ENCODE data around the gene MRPL11. TPM values are rescaled to one million over a fixed set of nuclear protein-coding genes. Genes with fewer than 3 reads are reported as not detected.
"Not testable (repeated sequence)": the region's sequence is repeated elsewhere in the genome, so short reads cannot be mapped to it uniquely, and the experiment has no call there.

MRPL11 gene
- polyA plus RNA-seq, 3 donors = 14.7 to 64.6 (median 59.6) TPM

- Mint-ChIP-seq H3K4me3 (peak overlapping the region; percentile 85 to 96), H3K9me3 (peaks cover 0 to 6% (median 1%) of the 10 kb centered on the region in 7 donors), H3K4me1 (peaks cover 11% of the 10 kb centered on the region), H3K27me3 (ENCODE audit: low read depth in 3 of 3) (peaks cover 0 to 2% (median 0%) of the 10 kb centered on the region in 3 donors), H3K27ac (peak overlapping the region in 4 of 7 donors; percentile 96 to 99 (median 98)), H3K36me3 (peaks cover 25 to 34% of the 10 kb centered on the region in 2 donors)
- Histone ChIP-seq H2AFZ (ENCODE audit: insufficient read depth, low read depth, low read length, poor library complexity, severe bottlenecking) (peak overlapping the region; percentile 99), H3K9ac (ENCODE audit: insufficient read depth, low read length, poor library complexity, severe bottlenecking) (peak overlapping the region; percentile 79), H3K36me3 (replicated peaks in 1 of 2; ENCODE audit: control insufficient read depth in 1 of 2, insufficient read depth in 2 of 2, low read length in 2 of 2) (peaks cover 18 to 24% of the 10 kb centered on the region in 2 donors), H3K4me3 (replicated peaks in 1 of 3; ENCODE audit: low read depth in 2 of 3, low read length in 3 of 3) (peak overlapping the region; percentile 59 to 91 (median 66)), H3K4me1 (ENCODE audit: control insufficient read depth in 1 of 2, insufficient read depth in 2 of 2, low read length in 2 of 2) (peaks cover 16 to 20% of the 10 kb centered on the region in 2 donors), H3K4me2 (replicated peaks; ENCODE audit: extremely low read depth, low read length, poor library complexity, severe bottlenecking) (peak overlapping the region; percentile 90), H3K79me2 (ENCODE audit: insufficient read depth, low read length) (peaks cover 3% of the 10 kb centered on the region), H4K20me1 (ENCODE audit: insufficient read depth, low read length) (no peaks in the 10 kb centered on the region), H3K27me3 (ENCODE audit: control insufficient read depth in 2 of 2, insufficient read depth in 2 of 2, low read length in 2 of 2) (no peaks in the 10 kb centered on the region), H3K27ac (ENCODE audit: low read depth in 1 of 2, low read length in 2 of 2) (peak overlapping the region in 1 of 2 donors; percentile 81), H3K9me3 (replicated peaks in 1 of 2; ENCODE audit: control insufficient read depth in 1 of 2, insufficient read depth in 1 of 2, low read length in 2 of 2) (peaks cover 0 to 2% of the 10 kb centered on the region in 2 donors)
- intact Hi-C loops (cut with micrococcal nuclease) = loop anchor here (2.0 to 10.0 kb wide), 3 partner anchors 29 to 237 kb away; partner anchors contain the start of genes PELI3 (in 1 of the 2) and RBM4B (in 1 of the 2)
- DNase-seq = no peak
- TF ChIP-seq CTCF (IDR thresholded peaks at IDR 0.05) = no peak
- no CpG with 5 or more reads among the region's 12 CpGs for WGBS (ENCODE audit: insufficient coverage)
Observed at GRCh38 chr11:66437979-66438503, 607 bp downstream of the MRPL11 start.

DNA sequence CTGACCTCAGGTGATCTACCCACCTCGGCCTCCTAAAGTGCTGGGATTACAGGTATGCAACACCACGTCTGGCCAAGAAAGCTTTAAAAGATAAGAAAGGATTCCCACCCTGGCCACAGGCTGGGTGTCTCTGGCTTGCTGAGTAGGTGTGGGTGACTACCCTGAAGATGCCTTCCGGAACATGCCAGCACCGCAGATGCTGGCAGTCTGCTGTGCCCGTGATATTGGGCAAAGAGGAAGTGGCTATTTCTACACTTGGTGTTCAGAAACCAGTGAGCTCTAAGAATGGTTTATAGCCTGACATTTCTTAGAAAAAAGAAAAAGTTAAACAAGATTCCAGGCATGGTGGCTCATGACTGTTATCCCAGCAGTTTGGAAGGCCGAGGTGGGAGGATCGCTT lies 6.1 kb downstream of the MRPL11 start:
- no peak overlapping the region for H3K4me3 ChIP-seq (replicated peaks in 1 of 3; ENCODE audit: low read depth in 2 of 3, low read length in 3 of 3)
- intact Hi-C loops (cut with micrococcal nuclease) = loop anchor here in 1 of 2 donors (10.0 kb wide), 1 partner anchor 242 kb away; the partner anchor contains the start of gene RBM4B
- 10% methylated on average over 3 of the region's 7 CpGs for WGBS (ENCODE audit: insufficient coverage)
- peak overlapping the region in 1 of 2 donors; percentile 2 for H3K27ac ChIP-seq (ENCODE audit: low read depth in 1 of 2, low read length in 2 of 2)
- peaks cover 8 to 11% of the 10 kb centered on the region in 2 donors for H3K4me1 ChIP-seq (ENCODE audit: control insufficient read depth in 1 of 2, insufficient read depth in 2 of 2, low read length in 2 of 2)
- H3K9me3 Mint-ChIP-seq = peaks cover 0 to 2% (median 0%) of the 10 kb centered on the region in 7 donors
- no peaks in the 10 kb centered on the region for H4K20me1 ChIP-seq (ENCODE audit: insufficient read depth, low read length)
- peaks cover 18 to 24% of the 10 kb centered on the region in 2 donors for H3K36me3 ChIP-seq (replicated peaks in 1 of 2; ENCODE audit: control insufficient read depth in 1 of 2, insufficient read depth in 2 of 2, low read length in 2 of 2)
- no peaks in the 10 kb centered on the region for H3K27me3 ChIP-seq (ENCODE audit: control insufficient read depth in 2 of 2, insufficient read depth in 2 of 2, low read length in 2 of 2)
- no peak overlapping the region for H3K4me3 Mint-ChIP-seq
- H3K4me2 ChIP-seq (replicated peaks; ENCODE audit: extremely low read depth, low read length, poor library complexity, severe bottlenecking) = no peak overlapping the region
- no peaks in the 10 kb centered on the region for H3K9me3 ChIP-seq (replicated peaks in 1 of 2; ENCODE audit: control insufficient read depth in 1 of 2, insufficient read depth in 1 of 2, low read length in 2 of 2)
- H3K79me2 ChIP-seq (ENCODE audit: insufficient read depth, low read length) = no peaks in the 10 kb centered on the region
- peaks cover 25 to 39% of the 10 kb centered on the region in 2 donors for H3K36me3 Mint-ChIP-seq
- H2AFZ ChIP-seq (ENCODE audit: insufficient read depth, low read depth, low read length, poor library complexity, severe bottlenecking) = no peak overlapping the region
- no peak for TF ChIP-seq CTCF (IDR thresholded peaks at IDR 0.05)
- H3K27ac Mint-ChIP-seq = peak overlapping the region in 1 of 7 donors; percentile 42
- H3K27me3 Mint-ChIP-seq (ENCODE audit: low read depth in 3 of 3) = peaks cover 0 to 1% (median 0%) of the 10 kb centered on the region in 3 donors
- peaks cover 8% of the 10 kb centered on the region for H3K4me1 Mint-ChIP-seq
- no peak overlapping the region for H3K9ac ChIP-seq (ENCODE audit: insufficient read depth, low read length, poor library complexity, severe bottlenecking)
- peak; percentile 32 to 46 (median 45) for DNase-seq

DNA sequence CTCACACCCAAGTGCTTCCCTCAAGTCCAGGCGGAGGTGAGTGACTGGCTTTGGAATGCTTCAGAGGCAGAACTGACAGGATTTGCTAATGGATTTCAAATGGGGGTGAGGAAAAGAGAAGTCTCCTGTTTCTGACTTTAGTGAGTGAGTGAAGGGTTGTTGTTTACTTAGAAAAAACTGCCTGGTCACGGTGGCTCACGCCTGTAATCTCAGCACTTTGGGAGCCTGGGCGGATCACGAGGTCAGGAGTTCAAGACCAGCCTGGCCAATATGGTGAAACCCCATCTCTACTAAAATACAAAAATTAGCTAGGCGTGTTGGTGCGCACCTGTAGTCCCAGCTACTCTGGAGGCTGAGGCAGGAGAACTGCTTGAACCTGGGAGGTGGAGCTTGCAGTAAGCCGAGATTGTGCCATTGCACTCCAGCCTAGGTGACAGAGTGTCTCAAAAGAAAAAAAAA lies 6.7 kb downstream of the MRPL11 start:
- H3K27ac ChIP-seq (ENCODE audit: low read depth in 1 of 2, low read length in 2 of 2); H3K4me3 Mint-ChIP-seq; H3K27me3 Mint-ChIP-seq (ENCODE audit: low read depth in 3 of 3); H3K9me3 ChIP-seq (replicated peaks in 1 of 2; ENCODE audit: control insufficient read depth in 1 of 2, insufficient read depth in 1 of 2, low read length in 2 of 2); H3K27me3 ChIP-seq (ENCODE audit: control insufficient read depth in 2 of 2, insufficient read depth in 2 of 2, low read length in 2 of 2); H3K4me1 Mint-ChIP-seq; H3K4me3 ChIP-seq (replicated peaks in 1 of 3; ENCODE audit: low read depth in 2 of 3, low read length in 3 of 3); H3K9ac ChIP-seq (ENCODE audit: insufficient read depth, low read length, poor library complexity, severe bottlenecking); H3K9me3 Mint-ChIP-seq; H4K20me1 ChIP-seq (ENCODE audit: insufficient read depth, low read length); H2AFZ ChIP-seq (ENCODE audit: insufficient read depth, low read depth, low read length, poor library complexity, severe bottlenecking); H3K4me2 ChIP-seq (replicated peaks; ENCODE audit: extremely low read depth, low read length, poor library complexity, severe bottlenecking); H3K79me2 ChIP-seq (ENCODE audit: insufficient read depth, low read length); DNase-seq: not testable (repeated sequence)
- Mint-ChIP-seq H3K27ac (peak overlapping the region in 1 of 7 donors; percentile 56), H3K36me3 (peaks cover 22 to 36% of the 10 kb centered on the region in 2 donors)
- Histone ChIP-seq H3K36me3 (replicated peaks in 1 of 2; ENCODE audit: control insufficient read depth in 1 of 2, insufficient read depth in 2 of 2, low read length in 2 of 2) (peaks cover 16 to 20% of the 10 kb centered on the region in 2 donors), H3K4me1 (ENCODE audit: control insufficient read depth in 1 of 2, insufficient read depth in 2 of 2, low read length in 2 of 2) (peaks cover 8 to 11% of the 10 kb centered on the region in 2 donors)
- 76% methylated on average over 2 of the region's 8 CpGs for WGBS (ENCODE audit: insufficient coverage)
- intact Hi-C loops (cut with micrococcal nuclease) = loop anchor here in 1 of 2 donors (10.0 kb wide), 1 partner anchor 243 kb away; the partner anchor contains the start of gene RBM4B

Measured in CD14-positive monocyte (primary cell).